WTC11 (cell line): Measurements from ENCODE around the gene CGNL1. TPM values are rescaled to one million over a fixed set of nuclear protein-coding genes. Genes with fewer than 3 reads are reported as not detected.

ENCODE experiments used
- ATAC-seq: fragments of 200-7000 bp; cut with Tn5 transposase; 2 replicates; pipeline ENCODE4 v1.10.0; 2021; ENCODE audit warnings: mild to moderate bottlenecking, moderate library complexity
- CTCF ChIA-PET: fragments of 300-600 bp; sonication (Branson Sonifier 250); formaldehyde crosslinking; loops from one replicate; lab custom pipeline; 2021; ENCODE audit warnings: antibody characterized with exemption; lab: Charles Lee
- POLR2A ChIA-PET: fragments of 350-600 bp; sonication (Branson Sonifier 250); formaldehyde crosslinking; loops from one replicate; lab custom pipeline; 2021; ENCODE audit warnings: antibody characterized with exemption; lab: Charles Lee
- DNase-seq: peaks from one replicate; pipeline ENCODE4 v3.0.0; 2021; ENCODE audit warnings: low spot score
- H3K27ac Mint-ChIP-seq: 2 replicates; pipeline ENCODE4 v1.8.0; 2021; ENCODE audit warnings: mixed read lengths
- H3K27me3 Mint-ChIP-seq: 2 replicates; pipeline ENCODE4 v1.8.0; 2021; ENCODE audit warnings: low read depth, mild to moderate bottlenecking, moderate library complexity, mixed read lengths
- H3K36me3 Mint-ChIP-seq: 2 replicates; pipeline ENCODE4 v1.8.0; 2021; ENCODE audit warnings: mixed read lengths
- H3K4me1 Mint-ChIP-seq: 2 replicates; pipeline ENCODE4 v1.8.0; 2022; ENCODE audit warnings: mixed read lengths
- H3K4me3 Mint-ChIP-seq: 2 replicates; pipeline ENCODE4 v1.8.0; 2021; ENCODE audit warnings: mild to moderate bottlenecking, moderate library complexity, mixed read lengths
- H3K9me3 Mint-ChIP-seq: 2 replicates; pipeline ENCODE4 v1.8.0; 2021; ENCODE audit warnings: mixed read lengths
- CREB1 ChIP-seq: sonication (generic); formaldehyde crosslinking; IDR thresholded peaks from 2 replicates; pipeline ENCODE4 v1.8.0; 2023; ENCODE audit warnings: mild to moderate bottlenecking, missing genetic modification reagents
- EMX1 ChIP-seq: fragments of 250-450 bp; sonication (Bioruptor Pico); IDR thresholded peaks from 2 replicates; pipeline ENCODE4 v1.8.0; 2021; ENCODE audit warnings: mild to moderate bottlenecking
- ETV6 ChIP-seq: sonication (generic); formaldehyde crosslinking; IDR thresholded peaks from 2 replicates; pipeline ENCODE4 v1.8.1; 2022; ENCODE audit warnings: mild to moderate bottlenecking, missing genetic modification reagents
- MXD4 ChIP-seq: fragments of 250-450 bp; sonication (Bioruptor Pico); IDR thresholded peaks from 2 replicates; pipeline ENCODE4 v1.8.0; 2021; ENCODE audit warnings: mild to moderate bottlenecking, moderate library complexity, borderline replicate concordance
- NR2C2 ChIP-seq: sonication (generic); formaldehyde crosslinking; IDR thresholded peaks from 2 replicates; pipeline ENCODE4 v1.8.0; 2022; ENCODE audit warnings: mild to moderate bottlenecking, missing genetic modification reagents
- TP53 ChIP-seq: sonication (generic); formaldehyde crosslinking; IDR thresholded peaks from 2 replicates; pipeline ENCODE4 v1.8.1; 2023; ENCODE audit warnings: mild to moderate bottlenecking, missing genetic modification reagents
- ZBTB21 ChIP-seq: sonication (generic); formaldehyde crosslinking; IDR thresholded peaks from 2 replicates; pipeline ENCODE4 v1.8.1; 2023; ENCODE audit warnings: mild to moderate bottlenecking, missing genetic modification reagents, borderline replicate concordance
- ZNF138 ChIP-seq: sonication (generic); formaldehyde crosslinking; conservative IDR thresholded peaks from 2 replicates; pipeline ENCODE4 v1.8.1; 2022; ENCODE audit warnings: mild to moderate bottlenecking, moderate library complexity, missing genetic modification reagents
- ZNF263 ChIP-seq: sonication (generic); formaldehyde crosslinking; IDR thresholded peaks from 2 replicates; pipeline ENCODE4 v1.8.1; 2022; ENCODE audit warnings: low read depth, mild to moderate bottlenecking, moderate library complexity, missing genetic modification reagents
- ZNF423 ChIP-seq: fragments of 250-450 bp; sonication (Bioruptor Pico); IDR thresholded peaks from 2 replicates; pipeline ENCODE4 v2.1.2; 2022; ENCODE audit warnings: mild to moderate bottlenecking, moderate library complexity
- total RNA-seq: library from RNA; stranded (reverse); gene quantifications from 3 replicates; pipeline ENCODE4 v1.2.3, GENCODE V29; 2021
- TF ChIP-seq, protein P1 (sequence below): sonication (generic); formaldehyde crosslinking; IDR thresholded peaks from 2 replicates; pipeline ENCODE4 v1.8.1; 2023; ENCODE audit warnings: mild to moderate bottlenecking, missing genetic modification reagents, borderline replicate concordance
- TF ChIP-seq, protein P2 (sequence below): sonication (generic); formaldehyde crosslinking; IDR thresholded peaks from 2 replicates; pipeline ENCODE4 v1.8.1; 2023; ENCODE audit warnings: mild to moderate bottlenecking, moderate library complexity, missing genetic modification reagents
- TF ChIP-seq, protein P3 (sequence below): sonication (generic); formaldehyde crosslinking; conservative IDR thresholded peaks from 2 replicates; pipeline ENCODE4 v1.8.1; 2022; ENCODE audit warnings: mild to moderate bottlenecking, missing genetic modification reagents
- TF ChIP-seq, protein P4 (sequence below): sonication (generic); formaldehyde crosslinking; IDR thresholded peaks from 2 replicates; pipeline ENCODE4 v1.8.0; 2022; ENCODE audit warnings: mild to moderate bottlenecking, missing genetic modification reagents
- TF ChIP-seq, protein P5 (sequence below): sonication (generic); formaldehyde crosslinking; IDR thresholded peaks from 2 replicates; pipeline ENCODE4 v1.8.1; 2022; ENCODE audit warnings: mild to moderate bottlenecking, missing genetic modification reagents, moderate library complexity, borderline replicate concordance
- TF ChIP-seq, protein P6 (sequence below): fragments of 250-450 bp; sonication (Bioruptor Pico); IDR thresholded peaks from 2 replicates; pipeline ENCODE4 v1.9.0; 2021; ENCODE audit warnings: mild to moderate bottlenecking, borderline replicate concordance
- TF ChIP-seq, protein P7 (sequence below): sonication (generic); formaldehyde crosslinking; IDR thresholded peaks from 2 replicates; pipeline ENCODE4 v1.8.1; 2023; ENCODE audit warnings: mild to moderate bottlenecking, missing genetic modification reagents, moderate library complexity

Gene CGNL1
- total RNA-seq, 1 experiment from 2014 or later = 57.3 TPM

DNA sequence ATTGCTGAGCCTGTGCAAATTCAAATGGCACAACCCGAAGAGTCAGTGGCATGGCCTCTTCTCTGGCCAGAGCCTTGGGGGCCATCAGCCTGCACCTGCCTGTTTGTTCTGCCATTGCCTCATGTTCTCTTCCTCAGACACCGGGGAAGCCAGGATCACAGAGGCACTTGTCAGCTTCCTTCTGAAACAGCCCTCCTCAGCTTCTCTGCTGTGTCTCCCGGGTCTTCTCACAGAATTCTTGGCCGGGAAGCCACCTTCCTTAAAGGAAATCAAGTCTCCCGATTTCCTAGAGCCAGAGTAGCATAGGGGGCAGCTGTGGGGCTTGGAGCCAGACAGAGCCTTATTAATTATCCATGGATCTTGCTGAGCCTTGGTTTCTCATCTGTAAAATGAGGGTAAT is 47.4 kb upstream of the CGNL1 start:
- H3K27me3 Mint-ChIP-seq = no peaks in the 10 kb centered on the region; the same call in 1 of the 2 replicates
- H3K36me3 Mint-ChIP-seq = no peaks in the 10 kb centered on the region
- ChIA-PET CTCF (interaction anchor here (1.1 to 2.4 kb wide), 7 partner anchors 10 to 199 kb away, joined by 3 to 9 read pairs (median 6); no protein-coding TSS in a partner anchor), POLR2A (no interaction called here)
- H3K4me3 Mint-ChIP-seq = no peak overlapping the region
- no peak for ATAC-seq
- H3K27ac Mint-ChIP-seq = no peak overlapping the region
- H3K4me1 Mint-ChIP-seq = peaks cover 11% of the 10 kb centered on the region
- no peaks in the 10 kb centered on the region for H3K9me3 Mint-ChIP-seq
- no peak for DNase-seq
- no peak for TF ChIP-seq TP53 (CRISPR knock-in tag)
- TF ChIP-seq ZBTB21 (CRISPR knock-in tag) = no peak

DNA sequence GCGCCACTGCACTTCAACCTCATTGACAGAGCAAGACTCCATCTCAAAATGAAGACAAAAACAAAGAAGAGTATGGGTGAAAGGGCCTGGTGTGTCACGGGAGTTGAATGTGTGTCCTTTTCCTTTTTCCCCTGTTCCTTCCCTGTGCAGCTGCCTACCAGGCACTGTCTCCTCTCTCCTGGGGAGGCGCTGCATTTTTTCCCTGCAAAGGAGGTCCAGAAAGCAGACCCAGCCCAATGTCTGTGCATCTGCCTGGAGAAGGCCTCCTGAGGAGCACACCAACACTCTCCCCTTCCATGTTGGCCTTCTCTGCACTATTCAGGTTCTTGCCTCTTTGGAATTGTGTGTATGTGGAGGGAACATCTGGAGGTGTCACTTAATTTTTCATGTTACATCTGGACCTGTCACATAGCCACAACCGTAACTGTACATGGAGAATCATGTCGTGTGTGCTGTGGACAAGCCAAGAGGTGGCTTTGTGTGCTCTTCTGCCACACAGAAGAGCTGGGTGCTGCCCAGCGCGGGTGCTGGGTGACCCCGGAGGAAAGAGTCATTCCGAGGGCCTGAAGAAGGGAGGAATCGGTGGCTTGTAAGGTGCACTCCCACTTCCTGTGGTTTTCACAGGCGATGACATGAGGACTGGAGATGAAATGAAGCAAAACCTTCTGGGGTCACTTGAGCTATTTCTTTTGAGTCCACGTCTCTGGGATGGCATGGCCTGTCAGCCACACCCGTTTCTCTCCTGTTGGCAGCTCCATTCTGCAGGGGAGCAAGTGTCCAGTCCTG is 46.5 kb upstream of the CGNL1 start:
- CTCF ChIA-PET = interaction anchor here (0.9 to 2.4 kb wide), 7 partner anchors 9 to 839 kb away, joined by 3 to 9 read pairs (median 6); no protein-coding TSS in a partner anchor
- no peaks in the 10 kb centered on the region; the same call in 1 of the 2 replicates for H3K27me3 Mint-ChIP-seq
- H3K27ac Mint-ChIP-seq = no peak overlapping the region
- TF ChIP-seq CREB1 (CRISPR knock-in tag) (no peak), EMX1 (CRISPR knock-in tag) (no peak), ZNF423 (no peak), NR2C2 (CRISPR knock-in tag) (no peak), ZNF263 (CRISPR knock-in tag) (no peak)
- TF ChIP-seq, protein P1, sequence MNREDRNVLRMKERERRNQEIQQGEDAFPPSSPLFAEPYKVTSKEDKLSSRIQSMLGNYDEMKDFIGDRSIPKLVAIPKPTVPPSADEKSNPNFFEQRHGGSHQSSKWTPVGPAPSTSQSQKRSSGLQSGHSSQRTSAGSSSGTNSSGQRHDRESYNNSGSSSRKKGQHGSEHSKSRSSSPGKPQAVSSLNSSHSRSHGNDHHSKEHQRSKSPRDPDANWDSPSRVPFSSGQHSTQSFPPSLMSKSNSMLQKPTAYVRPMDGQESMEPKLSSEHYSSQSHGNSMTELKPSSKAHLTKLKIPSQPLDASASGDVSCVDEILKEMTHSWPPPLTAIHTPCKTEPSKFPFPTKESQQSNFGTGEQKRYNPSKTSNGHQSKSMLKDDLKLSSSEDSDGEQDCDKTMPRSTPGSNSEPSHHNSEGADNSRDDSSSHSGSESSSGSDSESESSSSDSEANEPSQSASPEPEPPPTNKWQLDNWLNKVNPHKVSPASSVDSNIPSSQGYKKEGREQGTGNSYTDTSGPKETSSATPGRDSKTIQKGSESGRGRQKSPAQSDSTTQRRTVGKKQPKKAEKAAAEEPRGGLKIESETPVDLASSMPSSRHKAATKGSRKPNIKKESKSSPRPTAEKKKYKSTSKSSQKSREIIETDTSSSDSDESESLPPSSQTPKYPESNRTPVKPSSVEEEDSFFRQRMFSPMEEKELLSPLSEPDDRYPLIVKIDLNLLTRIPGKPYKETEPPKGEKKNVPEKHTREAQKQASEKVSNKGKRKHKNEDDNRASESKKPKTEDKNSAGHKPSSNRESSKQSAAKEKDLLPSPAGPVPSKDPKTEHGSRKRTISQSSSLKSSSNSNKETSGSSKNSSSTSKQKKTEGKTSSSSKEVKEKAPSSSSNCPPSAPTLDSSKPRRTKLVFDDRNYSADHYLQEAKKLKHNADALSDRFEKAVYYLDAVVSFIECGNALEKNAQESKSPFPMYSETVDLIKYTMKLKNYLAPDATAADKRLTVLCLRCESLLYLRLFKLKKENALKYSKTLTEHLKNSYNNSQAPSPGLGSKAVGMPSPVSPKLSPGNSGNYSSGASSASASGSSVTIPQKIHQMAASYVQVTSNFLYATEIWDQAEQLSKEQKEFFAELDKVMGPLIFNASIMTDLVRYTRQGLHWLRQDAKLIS (CRISPR knock-in tag) = no peak
- TF ChIP-seq, protein P2, sequence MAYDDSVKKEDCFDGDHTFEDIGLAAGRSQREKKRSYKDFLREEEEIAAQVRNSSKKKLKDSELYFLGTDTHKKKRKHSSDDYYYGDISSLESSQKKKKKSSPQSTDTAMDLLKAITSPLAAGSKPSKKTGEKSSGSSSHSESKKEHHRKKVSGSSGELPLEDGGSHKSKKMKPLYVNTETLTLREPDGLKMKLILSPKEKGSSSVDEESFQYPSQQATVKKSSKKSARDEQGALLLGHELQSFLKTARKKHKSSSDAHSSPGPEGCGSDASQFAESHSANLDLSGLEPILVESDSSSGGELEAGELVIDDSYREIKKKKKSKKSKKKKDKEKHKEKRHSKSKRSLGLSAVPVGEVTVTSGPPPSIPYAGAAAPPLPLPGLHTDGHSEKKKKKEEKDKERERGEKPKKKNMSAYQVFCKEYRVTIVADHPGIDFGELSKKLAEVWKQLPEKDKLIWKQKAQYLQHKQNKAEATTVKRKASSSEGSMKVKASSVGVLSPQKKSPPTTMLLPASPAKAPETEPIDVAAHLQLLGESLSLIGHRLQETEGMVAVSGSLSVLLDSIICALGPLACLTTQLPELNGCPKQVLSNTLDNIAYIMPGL = no peak
- ATAC-seq (no peak), DNase-seq (no peak)
- POLR2A ChIA-PET = no interaction called here
- H3K36me3 Mint-ChIP-seq = no peaks in the 10 kb centered on the region
- H3K9me3 Mint-ChIP-seq = no peaks in the 10 kb centered on the region
- no peak overlapping the region for H3K4me3 Mint-ChIP-seq
- H3K4me1 Mint-ChIP-seq = peaks cover 10% of the 10 kb centered on the region

DNA sequence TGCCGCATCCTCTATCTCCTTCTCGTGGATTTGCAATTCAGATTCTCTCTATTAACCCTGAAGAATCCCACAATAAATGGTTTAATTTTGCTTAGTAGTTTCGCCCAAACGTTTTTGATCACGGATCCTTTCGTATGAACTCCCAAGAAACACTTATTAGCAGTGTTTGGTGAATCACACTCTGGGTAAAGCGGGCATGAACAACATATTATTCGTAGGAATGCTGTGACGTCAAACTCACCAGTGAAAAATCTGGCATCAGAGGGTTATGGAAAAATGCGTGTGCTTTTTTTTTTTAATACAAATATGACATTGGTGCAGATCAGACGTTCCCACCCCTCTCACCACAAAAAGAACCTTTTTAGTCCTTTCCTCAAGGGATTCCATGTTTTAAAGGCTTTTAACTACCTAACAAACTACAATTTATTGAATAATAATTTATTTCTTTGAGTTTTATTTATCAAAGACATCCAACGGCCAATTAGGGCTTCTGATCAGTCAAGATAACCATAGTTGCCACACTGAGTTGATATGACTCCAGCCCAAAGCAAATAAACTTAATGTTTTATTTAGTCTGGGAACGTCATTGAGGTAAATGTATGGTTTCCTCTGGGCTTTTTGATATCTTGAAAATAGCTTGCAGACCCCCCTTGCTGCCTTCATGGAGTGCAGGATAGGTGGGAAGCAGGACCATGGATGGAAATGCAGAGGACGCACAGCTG is 45.5 kb upstream of the CGNL1 start:
- no peak for DNase-seq
- no peaks in the 10 kb centered on the region for H3K9me3 Mint-ChIP-seq
- POLR2A ChIA-PET = no interaction called here
- H3K27me3 Mint-ChIP-seq = no peaks in the 10 kb centered on the region; the same call in 1 of the 2 replicates
- no peak overlapping the region for H3K4me3 Mint-ChIP-seq
- no peaks in the 10 kb centered on the region for H3K36me3 Mint-ChIP-seq
- no peak for ATAC-seq
- no peak overlapping the region for H3K27ac Mint-ChIP-seq
- CTCF ChIA-PET = interaction anchor here (0.8 to 2.1 kb wide), 8 partner anchors 10 to 840 kb away, joined by 3 to 10 read pairs (median 4); no protein-coding TSS in a partner anchor
- H3K4me1 Mint-ChIP-seq = peaks cover 6% of the 10 kb centered on the region; the same call in 1 of the 2 replicates
- no peak for TF ChIP-seq ETV6 (CRISPR knock-in tag)
- TF ChIP-seq, protein P3, sequence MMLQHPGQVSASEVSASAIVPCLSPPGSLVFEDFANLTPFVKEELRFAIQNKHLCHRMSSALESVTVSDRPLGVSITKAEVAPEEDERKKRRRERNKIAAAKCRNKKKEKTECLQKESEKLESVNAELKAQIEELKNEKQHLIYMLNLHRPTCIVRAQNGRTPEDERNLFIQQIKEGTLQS (CRISPR knock-in tag) = no peak
- TF ChIP-seq, protein P4, sequence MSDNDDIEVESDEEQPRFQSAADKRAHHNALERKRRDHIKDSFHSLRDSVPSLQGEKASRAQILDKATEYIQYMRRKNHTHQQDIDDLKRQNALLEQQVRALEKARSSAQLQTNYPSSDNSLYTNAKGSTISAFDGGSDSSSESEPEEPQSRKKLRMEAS (CRISPR knock-in tag) = no peak
- TF ChIP-seq MXD4 (CRISPR knock-in tag) = no peak
- no peak for TF ChIP-seq ZNF138 (CRISPR knock-in tag)
- TF ChIP-seq, protein P5, sequence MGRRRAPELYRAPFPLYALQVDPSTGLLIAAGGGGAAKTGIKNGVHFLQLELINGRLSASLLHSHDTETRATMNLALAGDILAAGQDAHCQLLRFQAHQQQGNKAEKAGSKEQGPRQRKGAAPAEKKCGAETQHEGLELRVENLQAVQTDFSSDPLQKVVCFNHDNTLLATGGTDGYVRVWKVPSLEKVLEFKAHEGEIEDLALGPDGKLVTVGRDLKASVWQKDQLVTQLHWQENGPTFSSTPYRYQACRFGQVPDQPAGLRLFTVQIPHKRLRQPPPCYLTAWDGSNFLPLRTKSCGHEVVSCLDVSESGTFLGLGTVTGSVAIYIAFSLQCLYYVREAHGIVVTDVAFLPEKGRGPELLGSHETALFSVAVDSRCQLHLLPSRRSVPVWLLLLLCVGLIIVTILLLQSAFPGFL (CRISPR knock-in tag) = no peak
- TF ChIP-seq, protein P6, sequence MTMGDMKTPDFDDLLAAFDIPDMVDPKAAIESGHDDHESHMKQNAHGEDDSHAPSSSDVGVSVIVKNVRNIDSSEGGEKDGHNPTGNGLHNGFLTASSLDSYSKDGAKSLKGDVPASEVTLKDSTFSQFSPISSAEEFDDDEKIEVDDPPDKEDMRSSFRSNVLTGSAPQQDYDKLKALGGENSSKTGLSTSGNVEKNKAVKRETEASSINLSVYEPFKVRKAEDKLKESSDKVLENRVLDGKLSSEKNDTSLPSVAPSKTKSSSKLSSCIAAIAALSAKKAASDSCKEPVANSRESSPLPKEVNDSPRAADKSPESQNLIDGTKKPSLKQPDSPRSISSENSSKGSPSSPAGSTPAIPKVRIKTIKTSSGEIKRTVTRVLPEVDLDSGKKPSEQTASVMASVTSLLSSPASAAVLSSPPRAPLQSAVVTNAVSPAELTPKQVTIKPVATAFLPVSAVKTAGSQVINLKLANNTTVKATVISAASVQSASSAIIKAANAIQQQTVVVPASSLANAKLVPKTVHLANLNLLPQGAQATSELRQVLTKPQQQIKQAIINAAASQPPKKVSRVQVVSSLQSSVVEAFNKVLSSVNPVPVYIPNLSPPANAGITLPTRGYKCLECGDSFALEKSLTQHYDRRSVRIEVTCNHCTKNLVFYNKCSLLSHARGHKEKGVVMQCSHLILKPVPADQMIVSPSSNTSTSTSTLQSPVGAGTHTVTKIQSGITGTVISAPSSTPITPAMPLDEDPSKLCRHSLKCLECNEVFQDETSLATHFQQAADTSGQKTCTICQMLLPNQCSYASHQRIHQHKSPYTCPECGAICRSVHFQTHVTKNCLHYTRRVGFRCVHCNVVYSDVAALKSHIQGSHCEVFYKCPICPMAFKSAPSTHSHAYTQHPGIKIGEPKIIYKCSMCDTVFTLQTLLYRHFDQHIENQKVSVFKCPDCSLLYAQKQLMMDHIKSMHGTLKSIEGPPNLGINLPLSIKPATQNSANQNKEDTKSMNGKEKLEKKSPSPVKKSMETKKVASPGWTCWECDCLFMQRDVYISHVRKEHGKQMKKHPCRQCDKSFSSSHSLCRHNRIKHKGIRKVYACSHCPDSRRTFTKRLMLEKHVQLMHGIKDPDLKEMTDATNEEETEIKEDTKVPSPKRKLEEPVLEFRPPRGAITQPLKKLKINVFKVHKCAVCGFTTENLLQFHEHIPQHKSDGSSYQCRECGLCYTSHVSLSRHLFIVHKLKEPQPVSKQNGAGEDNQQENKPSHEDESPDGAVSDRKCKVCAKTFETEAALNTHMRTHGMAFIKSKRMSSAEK (CRISPR knock-in tag) = no peak
- TF ChIP-seq, protein P7, sequence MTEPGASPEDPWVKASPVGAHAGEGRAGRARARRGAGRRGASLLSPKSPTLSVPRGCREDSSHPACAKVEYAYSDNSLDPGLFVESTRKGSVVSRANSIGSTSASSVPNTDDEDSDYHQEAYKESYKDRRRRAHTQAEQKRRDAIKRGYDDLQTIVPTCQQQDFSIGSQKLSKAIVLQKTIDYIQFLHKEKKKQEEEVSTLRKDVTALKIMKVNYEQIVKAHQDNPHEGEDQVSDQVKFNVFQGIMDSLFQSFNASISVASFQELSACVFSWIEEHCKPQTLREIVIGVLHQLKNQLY (CRISPR knock-in tag) = no peak
